ENCODE measurements around the gene SLC25A24. TPM values are rescaled to one million over a fixed set of nuclear protein-coding genes. Genes with fewer than 3 reads are reported as not detected.
A peak's percentile ranks its signal among the peaks of the same experiment; 100 is the strongest.
"Not testable (repeated sequence)": the region's sequence is repeated elsewhere in the genome, so short reads cannot be mapped to it uniquely, and the experiment has no call there.

SLC25A24 gene
- 10 to 100 TPM; 29.3 to 37.1 (median 35.0) TPM for total RNA-seq

- peak within 1 kb of the TSS; percentile 61 to 90 (median 78) for H3K4me3 ChIP-seq
- H3K27me3 ChIP-seq, result no peaks in the 10 kb centered on the region
- DNase-seq (ENCODE audit: low spot score in 2 of 2), result peak; percentile 36 to 48
- peaks cover 0 to 34% (median 11%) of the 10 kb centered on the region in 4 donors for H3K4me1 ChIP-seq
- H3K36me3 ChIP-seq, result peaks cover 0 to 13% (median 0%) of the 10 kb centered on the region in 3 donors
- WGBS, 2 donors, result 0% methylated on average over 29 to 39 of the region's 97 CpGs
- H3K9me3 ChIP-seq, result no peaks in the 10 kb centered on the region
- peak within 1 kb of the TSS; percentile 77 to 94 (median 92) for H3K27ac ChIP-seq
- TF ChIP-seq EP300 (IDR thresholded peaks at IDR 0.05) (peak in 1 of 2 donors; percentile 45), CTCF (IDR thresholded peaks at IDR 0.05) (no peak), POLR2A (IDR thresholded peaks at IDR 0.05) (peak in 1 of 2 donors; percentile 66)
These were observed at the start of gene SLC25A24 for GRCh38 chr1:108199781-108200686. Gene SLC25A24 (minus strand): TSS chr1:108200343. CDS start chr1:108200138, 205 bp downstream.

- H3K36me3 ChIP-seq; H3K27me3 ChIP-seq; H3K27ac ChIP-seq; H3K9me3 ChIP-seq; H3K4me3 ChIP-seq; DNase-seq (ENCODE audit: low spot score in 2 of 2); H3K4me1 ChIP-seq: not testable (repeated sequence)
- WGBS, 2 donors, result no CpG with 5 or more reads among the region's 3 CpGs
These were observed 43.8 kb upstream of the SLC25A24 start, which contains the start of gene NBPF4 for GRCh38 chr1:108243976-108244375. Gene NBPF4 (minus strand): TSS chr1:108244076. CDS start chr1:108243761, 315 bp downstream.

DNA sequence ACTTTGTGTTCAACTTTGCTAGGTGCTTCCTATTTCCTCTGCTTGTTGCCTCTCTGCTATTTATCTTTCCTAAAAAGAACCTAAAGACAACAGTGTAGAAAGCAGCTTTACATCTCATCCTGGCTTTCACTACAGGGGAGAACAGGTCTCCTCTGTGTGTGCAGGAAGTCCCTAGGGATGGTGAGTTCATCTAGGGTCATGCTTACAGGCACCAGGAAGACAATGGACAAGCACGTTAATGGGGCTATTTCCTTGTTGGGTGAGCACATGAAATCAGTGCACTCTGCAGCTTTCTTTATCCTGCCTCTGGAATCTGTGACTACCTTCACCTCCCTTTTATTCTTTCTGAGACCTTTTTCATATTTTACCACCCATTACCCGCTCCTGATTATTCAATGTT is 39.3 kb upstream of the SLC25A24 start:
- H3K27me3 ChIP-seq; DNase-seq (ENCODE audit: low spot score in 2 of 2); H3K4me3 ChIP-seq; H3K9me3 ChIP-seq; H3K36me3 ChIP-seq; H3K27ac ChIP-seq; H3K4me1 ChIP-seq: not testable (repeated sequence)
- no CpG with 5 or more reads among the region's 2 CpGs for WGBS, 2 donors

GRCh38 chr1:108235308-108235707 is 35.2 kb upstream of the SLC25A24 start:
- no CpG with 5 or more reads among the region's 2 CpGs for WGBS, 2 donors

DNA sequence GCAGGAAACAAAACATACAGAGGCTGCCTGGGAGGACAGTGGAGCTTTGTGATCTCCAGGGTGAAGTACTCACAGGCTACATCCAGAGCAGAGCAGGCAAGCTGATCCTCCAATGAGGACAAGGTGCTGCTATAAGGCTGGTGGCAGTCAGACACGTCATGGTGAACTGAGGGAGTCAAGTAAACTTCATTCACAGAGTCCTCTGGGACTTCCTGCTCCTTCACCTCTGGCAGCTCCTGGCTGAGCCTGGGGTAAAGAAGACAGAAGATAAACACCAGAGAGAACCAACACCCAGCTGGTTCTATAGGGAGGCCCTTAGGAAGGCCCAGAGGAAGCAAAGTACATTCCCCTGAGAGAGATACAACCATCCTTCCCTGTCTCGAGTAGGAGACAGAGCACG is 32.0 kb upstream of the SLC25A24 start:
- not testable (repeated sequence) for H3K27ac ChIP-seq; DNase-seq (ENCODE audit: low spot score in 2 of 2); H3K9me3 ChIP-seq; H3K4me1 ChIP-seq; H3K36me3 ChIP-seq; H3K27me3 ChIP-seq; H3K4me3 ChIP-seq
- no CpG with 5 or more reads among the region's 3 CpGs for WGBS, 2 donors

More at GRCh38 chr1:108235308-108235707, 35.2 kb upstream of the SLC25A24 start:
- not testable (repeated sequence) for DNase-seq (ENCODE audit: low spot score in 2 of 2); H3K27ac ChIP-seq; H3K4me1 ChIP-seq; H3K4me3 ChIP-seq; H3K27me3 ChIP-seq; H3K9me3 ChIP-seq; H3K36me3 ChIP-seq

GRCh38 chr1:108229976-108230375 is 29.8 kb upstream of the SLC25A24 start:
- not testable (repeated sequence) for H3K36me3 ChIP-seq; H3K4me3 ChIP-seq; H3K27ac ChIP-seq; H3K4me1 ChIP-seq; H3K9me3 ChIP-seq; H3K27me3 ChIP-seq; DNase-seq (ENCODE audit: low spot score in 2 of 2)
- WGBS, 2 donors, result no CpG with 5 or more reads among the region's 3 CpGs

GRCh38 chr1:108227772-108228171 is 27.6 kb upstream of the SLC25A24 start:
- H3K4me3 ChIP-seq; DNase-seq (ENCODE audit: low spot score in 2 of 2); H3K9me3 ChIP-seq; H3K27me3 ChIP-seq; H3K27ac ChIP-seq; H3K4me1 ChIP-seq; H3K36me3 ChIP-seq: not testable (repeated sequence)
- no CpG with 5 or more reads among the region's 7 CpGs for WGBS, 2 donors

- not testable (repeated sequence) for H3K9me3 ChIP-seq; H3K4me1 ChIP-seq; H3K36me3 ChIP-seq; H3K27ac ChIP-seq; H3K27me3 ChIP-seq; H3K4me3 ChIP-seq; DNase-seq (ENCODE audit: low spot score in 2 of 2)
- 71% methylated on average over 1 of the region's 4 CpGs; no CpG with 5 or more reads in 1 of the 2 donors for WGBS, 2 donors
These were observed 26.7 kb upstream of the SLC25A24 start for GRCh38 chr1:108226855-108227254.

GRCh38 chr1:108223226-108223625 is 23.1 kb upstream of the SLC25A24 start:
- H3K4me3 ChIP-seq; H3K27ac ChIP-seq; DNase-seq (ENCODE audit: low spot score in 2 of 2); H3K27me3 ChIP-seq; H3K36me3 ChIP-seq; H3K9me3 ChIP-seq; H3K4me1 ChIP-seq: not testable (repeated sequence)
- WGBS, 2 donors, result 84 to 96% methylated on average over 7 of the region's 7 CpGs

GRCh38 chr1:108217515-108218174 is 17.5 kb upstream of the SLC25A24 start:
- WGBS, 2 donors, result 91 to 94% methylated on average over 14 of the region's 14 CpGs
- not testable (repeated sequence) for H3K36me3 ChIP-seq; H3K27me3 ChIP-seq; H3K9me3 ChIP-seq; H3K4me1 ChIP-seq; H3K27ac ChIP-seq; DNase-seq (ENCODE audit: low spot score in 2 of 2); H3K4me3 ChIP-seq

DNA sequence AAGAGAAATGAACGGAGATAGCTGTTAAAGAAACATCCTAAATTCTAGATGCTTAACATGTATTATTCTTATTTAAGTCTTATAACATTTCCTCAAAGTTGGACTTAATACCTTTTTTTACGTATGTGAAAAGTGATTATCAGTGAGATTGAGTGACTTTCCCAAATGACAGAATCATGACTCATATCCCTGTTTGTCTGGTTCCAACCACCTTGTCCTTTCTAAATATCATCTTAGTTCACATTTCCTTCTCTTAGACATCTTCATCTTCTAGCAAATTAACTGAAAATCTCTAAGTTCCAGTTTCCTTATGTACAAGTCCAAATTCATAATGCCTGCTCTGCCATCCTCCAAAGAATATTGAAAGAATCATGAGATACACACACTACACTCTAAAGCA is 16.9 kb upstream of the SLC25A24 start:
- not testable (repeated sequence) for H3K36me3 ChIP-seq; H3K27ac ChIP-seq; H3K9me3 ChIP-seq; H3K4me3 ChIP-seq; H3K4me1 ChIP-seq; DNase-seq (ENCODE audit: low spot score in 2 of 2); H3K27me3 ChIP-seq
- 68 to 77% methylated on average over 2 of the region's 2 CpGs for WGBS, 2 donors

All from tibial nerve (tissue), 4 donors.